ENCODE measurements around the gene C19orf12.

The C19orf12 gene

GRCh38 chr19:29758863-29759262 is 43.8 kb upstream of the C19orf12 start:
- H3K9me2 ChIP-seq (replicated peaks; ENCODE audit: insufficient read depth, low read length), result no peaks in the 10 kb centered on the region
- H3K27me3 ChIP-seq (replicated peaks; ENCODE audit: insufficient read depth, low read length), result peaks cover 28% of the 10 kb centered on the region
- H2AFZ ChIP-seq (ENCODE audit: low read length), result no peak overlapping the region
- TF ChIP-seq EZH2 (optimal IDR thresholded peaks at IDR 0.05; ENCODE audit: low read depth, low read length), result no peak
- no peak for TF ChIP-seq EZH2phosphoT487 (IDR thresholded peaks at IDR 0.05; ENCODE audit: low read length)
- TF ChIP-seq CTCF (IDR thresholded peaks at IDR 0.05; ENCODE audit: low read length), result no peak
- no peak overlapping the region for H3K27ac ChIP-seq (ENCODE audit: low read length)
- H3K4me2 ChIP-seq (ENCODE audit: low read depth, low read length), result no peak overlapping the region
- no peak overlapping the region for H3K4me3 ChIP-seq (ENCODE audit: low read length)
- H3F3A ChIP-seq (ENCODE audit: insufficient read depth, low read length), result no peaks in the 10 kb centered on the region
- no peak overlapping the region for H3K9ac ChIP-seq (ENCODE audit: low read length)
- no peaks in the 10 kb centered on the region for H3K4me1 ChIP-seq (ENCODE audit: low read length)
- no peaks in the 10 kb centered on the region for H3K36me3 ChIP-seq (replicated peaks; ENCODE audit: insufficient read depth, low read length)
- DNase-seq, result no peak
- no peaks in the 10 kb centered on the region for H3K9me3 ChIP-seq (replicated peaks; ENCODE audit: insufficient read depth, low read length)
- no peaks in the 10 kb centered on the region for H3K79me2 ChIP-seq (ENCODE audit: low read length)
- no peaks in the 10 kb centered on the region for H4K20me1 ChIP-seq (ENCODE audit: insufficient read depth, low read length)

GRCh38 chr19:29757551-29757950 is 42.5 kb upstream of the C19orf12 start:
- Histone ChIP-seq H3K9ac (ENCODE audit: low read length) (no peak overlapping the region), H3K9me3 (replicated peaks; ENCODE audit: insufficient read depth, low read length) (no peaks in the 10 kb centered on the region), H2AFZ (ENCODE audit: low read length) (no peak overlapping the region), H3K9me2 (replicated peaks; ENCODE audit: insufficient read depth, low read length) (no peaks in the 10 kb centered on the region), H3K4me2 (ENCODE audit: low read depth, low read length) (no peak overlapping the region), H3K27me3 (replicated peaks; ENCODE audit: insufficient read depth, low read length) (peaks cover 25% of the 10 kb centered on the region), H3K36me3 (replicated peaks; ENCODE audit: insufficient read depth, low read length) (no peaks in the 10 kb centered on the region), H3K79me2 (ENCODE audit: low read length) (no peaks in the 10 kb centered on the region), H4K20me1 (ENCODE audit: insufficient read depth, low read length) (no peaks in the 10 kb centered on the region), H3F3A (ENCODE audit: insufficient read depth, low read length) (no peaks in the 10 kb centered on the region), H3K4me1 (ENCODE audit: low read length) (no peaks in the 10 kb centered on the region), H3K4me3 (ENCODE audit: low read length) (no peak overlapping the region), H3K27ac (ENCODE audit: low read length) (no peak overlapping the region)
- no peak for DNase-seq
- TF ChIP-seq EZH2phosphoT487 (IDR thresholded peaks at IDR 0.05; ENCODE audit: low read length) (no peak), EZH2 (optimal IDR thresholded peaks at IDR 0.05; ENCODE audit: low read depth, low read length) (no peak), CTCF (IDR thresholded peaks at IDR 0.05; ENCODE audit: low read length) (no peak)

GRCh38 chr19:29753934-29754305 is 38.9 kb upstream of the C19orf12 start:
- Histone ChIP-seq H3K36me3 (replicated peaks; ENCODE audit: insufficient read depth, low read length) (no peaks in the 10 kb centered on the region), H3K9ac (ENCODE audit: low read length) (no peak overlapping the region), H3K9me3 (replicated peaks; ENCODE audit: insufficient read depth, low read length) (no peaks in the 10 kb centered on the region), H3K4me1 (ENCODE audit: low read length) (no peaks in the 10 kb centered on the region), H4K20me1 (ENCODE audit: insufficient read depth, low read length) (no peaks in the 10 kb centered on the region), H3K4me3 (ENCODE audit: low read length) (no peak overlapping the region), H3K27me3 (replicated peaks; ENCODE audit: insufficient read depth, low read length) (peaks cover 44% of the 10 kb centered on the region), H3F3A (ENCODE audit: insufficient read depth, low read length) (no peaks in the 10 kb centered on the region), H2AFZ (ENCODE audit: low read length) (no peak overlapping the region), H3K27ac (ENCODE audit: low read length) (no peak overlapping the region), H3K9me2 (replicated peaks; ENCODE audit: insufficient read depth, low read length) (no peaks in the 10 kb centered on the region), H3K4me2 (ENCODE audit: low read depth, low read length) (peak overlapping the region; percentile 47; the same call in 1 of the 2 replicates), H3K79me2 (ENCODE audit: low read length) (no peaks in the 10 kb centered on the region)
- no peak for DNase-seq
- TF ChIP-seq EZH2 (optimal IDR thresholded peaks at IDR 0.05; ENCODE audit: low read depth, low read length) (no peak), EZH2phosphoT487 (IDR thresholded peaks at IDR 0.05; ENCODE audit: low read length) (no peak), CTCF (IDR thresholded peaks at IDR 0.05; ENCODE audit: low read length) (no peak)
